ENCODE data around the gene ZBTB12.

ZBTB12 gene, protein sequence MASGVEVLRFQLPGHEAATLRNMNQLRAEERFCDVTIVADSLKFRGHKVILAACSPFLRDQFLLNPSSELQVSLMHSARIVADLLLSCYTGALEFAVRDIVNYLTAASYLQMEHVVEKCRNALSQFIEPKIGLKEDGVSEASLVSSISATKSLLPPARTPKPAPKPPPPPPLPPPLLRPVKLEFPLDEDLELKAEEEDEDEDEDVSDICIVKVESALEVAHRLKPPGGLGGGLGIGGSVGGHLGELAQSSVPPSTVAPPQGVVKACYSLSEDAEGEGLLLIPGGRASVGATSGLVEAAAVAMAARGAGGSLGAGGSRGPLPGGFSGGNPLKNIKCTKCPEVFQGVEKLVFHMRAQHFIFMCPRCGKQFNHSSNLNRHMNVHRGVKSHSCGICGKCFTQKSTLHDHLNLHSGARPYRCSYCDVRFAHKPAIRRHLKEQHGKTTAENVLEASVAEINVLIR

DNA sequence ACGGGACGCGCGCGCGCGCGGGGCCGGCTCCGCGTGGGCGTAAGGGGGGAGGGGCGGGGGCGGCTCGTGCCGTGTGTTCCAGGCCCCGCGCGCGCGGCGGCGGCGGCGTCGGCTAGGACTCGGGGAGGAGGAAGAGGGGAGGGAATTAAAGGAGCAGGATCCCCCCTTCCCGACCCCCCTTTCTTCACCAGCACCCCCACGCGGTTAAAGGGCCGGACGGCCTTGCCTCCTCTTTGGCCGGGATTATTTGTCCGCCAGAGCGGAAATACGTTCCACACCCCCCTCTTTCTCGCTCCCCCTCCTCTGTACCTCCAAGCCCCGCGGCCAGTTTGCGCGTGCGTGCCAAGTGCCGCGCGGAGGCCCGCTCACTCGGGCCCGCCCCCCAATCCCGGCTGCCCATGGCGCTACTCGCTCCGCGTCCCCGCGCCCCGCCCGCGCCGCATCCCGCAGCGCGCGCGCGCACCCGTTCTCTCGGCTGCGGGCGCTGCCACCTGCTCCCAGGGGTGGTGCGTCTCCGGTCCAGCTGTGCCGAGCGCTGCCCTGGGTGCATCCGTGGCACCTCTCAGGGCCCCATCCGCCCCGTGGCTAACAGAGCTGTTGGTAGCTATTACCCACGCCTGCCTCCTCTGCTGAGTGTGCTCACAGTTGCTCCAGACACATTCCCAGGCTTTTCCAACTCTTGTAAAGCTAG, at the start of gene ZBTB12:
Gene ZBTB12, minus strand, starts transcription at position 134 of the 691 bp plus-strand sequence. CDS start 781 bp downstream, outside the sequence.
- Histone ChIP-seq H3K4me3 (ENCODE audit: low read depth, low read length) (peak within 1 kb of the TSS; percentile 69), H3K27me3 (ENCODE audit: insufficient read depth, low read depth, severe bottlenecking) (no peaks in the 10 kb centered on the region), H3K9me3 (ENCODE audit: severe bottlenecking) (no peaks in the 10 kb centered on the region), H3K27ac (peak within 1 kb of the TSS; percentile 62), H3K36me3 (peaks cover 3% of the 10 kb centered on the region; the same call in 1 of the 2 replicates)
- TF ChIP-seq, protein P1, sequence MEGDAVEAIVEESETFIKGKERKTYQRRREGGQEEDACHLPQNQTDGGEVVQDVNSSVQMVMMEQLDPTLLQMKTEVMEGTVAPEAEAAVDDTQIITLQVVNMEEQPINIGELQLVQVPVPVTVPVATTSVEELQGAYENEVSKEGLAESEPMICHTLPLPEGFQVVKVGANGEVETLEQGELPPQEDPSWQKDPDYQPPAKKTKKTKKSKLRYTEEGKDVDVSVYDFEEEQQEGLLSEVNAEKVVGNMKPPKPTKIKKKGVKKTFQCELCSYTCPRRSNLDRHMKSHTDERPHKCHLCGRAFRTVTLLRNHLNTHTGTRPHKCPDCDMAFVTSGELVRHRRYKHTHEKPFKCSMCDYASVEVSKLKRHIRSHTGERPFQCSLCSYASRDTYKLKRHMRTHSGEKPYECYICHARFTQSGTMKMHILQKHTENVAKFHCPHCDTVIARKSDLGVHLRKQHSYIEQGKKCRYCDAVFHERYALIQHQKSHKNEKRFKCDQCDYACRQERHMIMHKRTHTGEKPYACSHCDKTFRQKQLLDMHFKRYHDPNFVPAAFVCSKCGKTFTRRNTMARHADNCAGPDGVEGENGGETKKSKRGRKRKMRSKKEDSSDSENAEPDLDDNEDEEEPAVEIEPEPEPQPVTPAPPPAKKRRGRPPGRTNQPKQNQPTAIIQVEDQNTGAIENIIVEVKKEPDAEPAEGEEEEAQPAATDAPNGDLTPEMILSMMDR (IDR thresholded peaks at IDR 0.05; ENCODE audit: low read depth, low read length), result peak; percentile 12; the same call in 1 of the 2 replicates
- DNase-seq, result peak; percentile 99

DNA sequence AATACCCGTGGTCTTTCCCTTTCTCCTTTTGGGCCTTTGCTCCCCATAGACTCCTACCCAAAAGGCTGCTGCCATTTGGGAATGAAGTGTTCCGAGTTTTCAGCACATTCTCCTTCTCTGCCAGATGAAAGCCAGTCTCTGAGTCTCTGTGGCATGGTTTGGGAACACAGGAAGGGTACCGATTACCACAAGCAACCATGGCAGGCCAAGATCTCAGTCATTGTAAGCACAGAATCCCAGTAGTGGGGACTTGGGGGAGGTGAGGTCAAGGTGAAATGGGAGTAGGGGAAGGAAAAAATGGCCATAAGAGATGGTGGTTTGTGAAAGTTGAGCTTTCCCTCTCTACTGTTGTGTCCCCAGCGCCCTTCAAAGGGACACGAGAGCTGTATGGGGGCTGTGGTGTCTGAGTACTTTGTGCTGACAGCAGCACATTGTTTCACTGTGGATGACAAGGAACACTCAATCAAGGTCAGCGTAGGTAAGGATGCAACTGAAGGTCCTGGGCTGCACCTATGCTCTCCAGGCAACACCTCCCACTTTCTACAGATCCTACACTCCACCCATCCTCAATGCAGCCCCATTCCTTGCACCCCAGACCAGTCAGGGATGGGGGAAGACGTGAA, 48.2 kb upstream of the ZBTB12 start:
- TF ChIP-seq, protein P1 (IDR thresholded peaks at IDR 0.05; ENCODE audit: low read depth, low read length), result no peak
- no peaks in the 10 kb centered on the region for H3K9me3 ChIP-seq (ENCODE audit: severe bottlenecking)
- no peaks in the 10 kb centered on the region for H3K27me3 ChIP-seq (ENCODE audit: insufficient read depth, low read depth, severe bottlenecking)
- peaks cover 44% of the 10 kb centered on the region for H3K36me3 ChIP-seq
- no peak overlapping the region for H3K27ac ChIP-seq
- DNase-seq, result no peak
- H3K4me3 ChIP-seq (ENCODE audit: low read depth, low read length), result no peak overlapping the region

DNA sequence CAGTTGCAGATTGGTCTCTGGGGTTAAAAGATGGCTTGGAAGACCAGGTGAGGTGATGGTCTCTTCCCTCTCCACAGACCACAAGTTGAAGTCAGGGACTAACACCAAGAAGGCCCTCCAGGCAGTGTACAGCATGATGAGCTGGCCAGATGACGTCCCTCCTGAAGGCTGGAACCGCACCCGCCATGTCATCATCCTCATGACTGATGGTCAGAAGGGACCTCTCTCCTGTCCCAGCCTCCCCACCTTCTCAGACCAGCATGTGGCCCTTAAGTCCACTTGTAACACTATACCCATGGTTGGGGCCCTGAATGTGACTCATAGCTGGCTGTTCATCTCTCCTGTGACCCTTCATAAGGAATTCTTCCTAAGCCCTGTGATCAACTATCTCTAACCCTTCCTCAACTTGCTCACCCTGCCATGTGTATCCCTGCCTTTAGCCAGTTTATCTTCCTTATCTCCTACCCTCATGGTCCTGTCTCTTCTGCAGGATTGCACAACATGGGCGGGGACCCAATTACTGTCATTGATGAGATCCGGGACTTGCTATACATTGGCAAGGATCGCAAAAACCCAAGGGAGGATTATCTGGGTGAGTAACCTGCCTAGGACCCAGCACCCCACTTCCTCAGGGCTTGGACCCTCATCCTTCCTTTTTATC, 47.0 kb upstream of the ZBTB12 start:
- Histone ChIP-seq H3K4me3 (ENCODE audit: low read depth, low read length) (no peak overlapping the region), H3K36me3 (peaks cover 32% of the 10 kb centered on the region), H3K27ac (no peak overlapping the region), H3K27me3 (ENCODE audit: insufficient read depth, low read depth, severe bottlenecking) (no peaks in the 10 kb centered on the region), H3K9me3 (ENCODE audit: severe bottlenecking) (no peaks in the 10 kb centered on the region)
- TF ChIP-seq, protein P1 (IDR thresholded peaks at IDR 0.05; ENCODE audit: low read depth, low read length), result no peak
- no peak for DNase-seq

DNA sequence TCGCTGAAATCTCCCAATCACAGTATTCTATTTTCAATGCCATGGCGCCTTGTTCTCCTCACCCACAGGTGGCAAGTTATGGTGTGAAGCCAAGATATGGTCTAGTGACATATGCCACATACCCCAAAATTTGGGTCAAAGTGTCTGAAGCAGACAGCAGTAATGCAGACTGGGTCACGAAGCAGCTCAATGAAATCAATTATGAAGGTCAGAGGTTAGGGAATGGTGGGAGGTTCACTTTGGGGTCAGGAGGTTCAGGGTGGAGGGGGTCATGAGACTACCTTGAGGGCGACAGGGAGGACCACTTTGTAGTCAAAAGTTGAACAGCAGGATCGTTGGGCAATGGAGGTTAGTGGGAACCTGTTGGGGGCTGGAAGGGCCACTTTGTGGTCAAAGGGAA, 46.4 kb upstream of the ZBTB12 start:
- Histone ChIP-seq H3K4me3 (ENCODE audit: low read depth, low read length) (no peak overlapping the region), H3K36me3 (peaks cover 27% of the 10 kb centered on the region), H3K27ac (no peak overlapping the region), H3K9me3 (ENCODE audit: severe bottlenecking) (no peaks in the 10 kb centered on the region), H3K27me3 (ENCODE audit: insufficient read depth, low read depth, severe bottlenecking) (no peaks in the 10 kb centered on the region)
- no peak for DNase-seq
- TF ChIP-seq, protein P1 (IDR thresholded peaks at IDR 0.05; ENCODE audit: low read depth, low read length), result no peak

DNA sequence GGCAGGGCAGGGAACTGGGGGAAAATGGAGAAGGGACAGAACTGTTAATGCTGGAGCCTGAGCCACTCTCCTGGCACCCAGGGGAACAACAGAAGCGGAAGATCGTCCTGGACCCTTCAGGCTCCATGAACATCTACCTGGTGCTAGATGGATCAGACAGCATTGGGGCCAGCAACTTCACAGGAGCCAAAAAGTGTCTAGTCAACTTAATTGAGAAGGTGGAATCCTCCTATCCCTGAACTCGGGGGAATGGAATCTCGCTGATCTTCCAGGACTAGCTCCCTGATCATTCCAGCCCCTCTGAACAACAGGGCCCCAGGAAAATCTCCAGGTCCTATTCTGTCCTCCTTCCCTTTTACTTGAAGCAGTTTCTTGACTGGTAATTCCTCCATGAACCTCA, 46.0 kb upstream of the ZBTB12 start:
- H3K4me3 ChIP-seq (ENCODE audit: low read depth, low read length), result no peak overlapping the region
- peaks cover 22% of the 10 kb centered on the region for H3K36me3 ChIP-seq
- TF ChIP-seq, protein P1 (IDR thresholded peaks at IDR 0.05; ENCODE audit: low read depth, low read length), result no peak
- no peak for DNase-seq
- no peaks in the 10 kb centered on the region for H3K27me3 ChIP-seq (ENCODE audit: insufficient read depth, low read depth, severe bottlenecking)
- no peak overlapping the region for H3K27ac ChIP-seq
- no peaks in the 10 kb centered on the region for H3K9me3 ChIP-seq (ENCODE audit: severe bottlenecking)
